HL-60/S4 (cell line): ENCODE results near the gene NPR3.

Experiments used
- in situ Hi-C: fragments of 300-500 bp; cut with MboI; formaldehyde crosslinking; loops from 2 replicates; pipeline ENCODE4 v1.14.3; 2022; ENCODE audit warnings: low sequenced_read_pairs

Gene NPR3

DNA sequence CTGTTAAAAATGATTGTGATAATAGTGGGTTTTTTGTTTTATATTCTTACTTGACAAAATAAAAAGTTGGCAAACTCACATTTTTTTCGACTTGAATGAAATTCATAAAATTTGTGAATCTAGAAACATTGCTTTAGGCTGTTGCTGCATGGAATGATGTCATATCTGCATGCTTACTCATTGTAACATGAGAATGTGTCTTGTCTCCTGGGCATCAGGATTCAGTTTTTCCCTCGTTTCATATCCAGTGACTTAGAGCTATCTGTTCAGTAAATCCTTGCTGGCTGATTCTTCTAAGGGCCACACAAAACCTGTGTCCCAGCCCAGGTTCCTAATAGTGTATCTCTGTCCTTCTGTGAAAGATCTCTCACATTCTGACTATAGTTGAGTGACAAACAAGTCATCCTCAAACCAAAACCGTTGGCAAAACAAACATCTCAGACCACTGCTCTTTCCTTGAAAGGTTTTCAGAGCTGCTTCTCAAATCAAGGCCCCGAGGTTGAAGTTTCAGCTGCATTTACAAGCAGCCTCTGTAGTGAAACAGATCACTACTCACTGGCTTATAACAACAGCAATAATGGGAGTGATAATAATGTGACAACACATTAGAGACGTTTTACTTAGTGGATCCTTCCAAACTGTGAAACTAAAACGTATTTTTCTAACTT lies 95.0 kb downstream of the NPR3 start:
- in situ Hi-C loops, result no loop called here

DNA sequence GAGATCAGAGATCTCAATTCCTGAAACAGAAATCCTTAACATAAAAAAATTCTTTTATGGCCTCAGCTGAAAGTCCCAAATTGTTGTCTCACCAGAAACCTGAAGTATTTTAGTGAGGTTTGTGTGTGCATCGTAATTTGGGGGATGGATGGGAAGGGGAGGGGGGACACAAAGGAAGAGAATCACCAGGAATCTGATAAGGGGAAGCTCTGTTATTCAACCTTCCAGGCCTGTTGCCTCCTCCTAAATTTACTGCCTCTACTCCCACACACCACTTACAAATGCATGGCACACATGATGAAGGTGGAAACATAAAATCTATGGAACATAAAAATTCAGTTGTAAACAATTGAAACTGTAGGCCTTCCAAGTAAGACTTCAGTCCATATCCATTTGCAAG lies 97.7 kb downstream of the NPR3 start:
- in situ Hi-C loops, result no loop called here

DNA sequence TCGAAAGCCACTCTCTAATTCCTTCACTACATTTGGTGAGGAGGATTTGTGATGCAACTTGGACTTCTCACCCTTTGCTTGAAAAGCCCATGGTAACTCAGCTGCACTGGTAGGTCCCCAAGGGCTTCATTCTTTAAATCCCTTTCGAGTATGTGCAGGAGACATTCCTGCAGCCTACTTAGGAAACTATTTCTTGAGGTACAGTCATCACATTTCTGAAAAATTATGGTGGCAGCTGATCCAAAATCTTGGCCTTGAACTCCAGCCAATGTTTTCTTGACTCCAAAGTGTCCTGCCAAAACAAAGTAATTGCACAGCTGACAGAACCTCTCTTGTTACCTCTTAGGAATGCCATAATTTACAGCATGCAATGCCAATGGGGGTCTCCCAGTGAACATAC lies 99.7 kb downstream of the NPR3 start:
- in situ Hi-C loops, result no loop called here

DNA sequence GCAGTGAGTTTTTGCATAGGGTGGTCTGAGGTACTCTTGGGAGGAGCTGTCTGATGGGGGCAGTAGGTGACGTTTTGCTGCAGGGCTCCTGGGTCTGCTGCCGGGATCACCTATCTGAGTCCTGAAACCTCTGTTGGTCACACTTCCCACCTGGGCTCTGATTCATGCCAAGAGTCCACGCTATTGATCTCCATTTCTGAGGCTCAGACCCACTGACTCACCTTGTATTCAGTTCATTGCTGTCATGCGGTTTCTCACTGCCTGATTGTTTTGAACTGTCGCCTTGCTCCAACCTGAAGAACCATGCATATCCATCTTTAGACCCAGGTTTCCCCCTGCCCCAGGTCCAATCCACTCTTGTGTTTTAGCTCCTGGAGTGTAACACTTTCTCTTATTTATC lies 101.3 kb downstream of the NPR3 start:
- in situ Hi-C loops, result no loop called here

DNA sequence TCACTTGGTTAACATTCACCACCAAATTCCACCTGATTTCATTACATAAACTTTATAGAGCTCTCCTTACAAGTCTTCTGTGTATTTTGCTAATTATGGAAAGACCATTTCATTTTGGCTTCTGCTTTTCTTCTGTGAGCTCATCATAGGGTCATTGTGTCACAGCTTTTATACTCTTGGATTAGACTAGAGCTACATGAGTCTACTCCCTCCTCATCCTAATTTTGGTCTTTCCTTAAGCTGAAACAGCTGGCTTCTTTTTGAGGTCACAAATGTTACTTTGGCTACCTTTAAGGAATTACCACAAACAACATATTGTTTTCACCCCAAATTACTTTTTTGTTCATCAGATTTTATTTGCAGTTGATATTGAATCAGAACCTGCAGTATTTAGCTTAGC lies 103.0 kb downstream of the NPR3 start:
- in situ Hi-C loops, result no loop called here

DNA sequence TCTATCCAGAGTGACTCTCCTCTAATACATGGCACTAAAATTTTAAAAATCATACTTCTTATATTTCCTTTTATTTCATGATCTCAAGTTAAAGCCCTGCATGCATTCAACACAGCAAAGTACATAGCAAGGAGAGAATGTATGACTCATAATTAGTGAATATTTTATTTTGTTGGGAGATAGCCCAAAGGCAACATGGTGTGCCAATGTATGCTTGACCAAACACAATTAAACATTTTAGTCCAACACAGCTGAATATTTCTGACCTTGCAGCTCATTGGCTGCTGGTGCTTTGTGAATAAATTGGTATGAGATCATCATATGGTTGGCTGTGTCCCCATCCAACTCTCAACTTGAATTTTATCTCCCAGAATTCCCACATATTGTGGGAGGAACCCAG lies 103.5 kb downstream of the NPR3 start:
- in situ Hi-C loops, result no loop called here

DNA sequence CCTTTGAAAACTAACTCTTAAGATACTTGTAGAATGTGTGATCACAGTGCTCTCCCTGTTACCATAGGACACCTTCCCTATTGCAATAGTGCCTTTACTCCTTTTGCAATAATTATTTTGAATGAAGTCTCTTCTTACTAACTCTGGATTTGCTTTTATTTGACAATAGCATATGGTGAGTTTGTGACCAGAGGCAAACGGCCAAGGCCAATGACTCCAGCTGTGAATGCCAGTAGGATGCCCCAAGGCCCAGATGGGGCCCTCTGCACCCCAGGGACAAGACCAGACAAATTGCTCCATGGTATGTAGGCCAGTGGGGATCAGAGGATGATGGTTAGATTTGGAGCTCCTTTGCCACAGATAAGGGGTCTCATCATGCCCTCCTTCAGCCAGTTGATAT lies 116.9 kb downstream of the NPR3 start:
- in situ Hi-C loops, result no loop called here

DNA sequence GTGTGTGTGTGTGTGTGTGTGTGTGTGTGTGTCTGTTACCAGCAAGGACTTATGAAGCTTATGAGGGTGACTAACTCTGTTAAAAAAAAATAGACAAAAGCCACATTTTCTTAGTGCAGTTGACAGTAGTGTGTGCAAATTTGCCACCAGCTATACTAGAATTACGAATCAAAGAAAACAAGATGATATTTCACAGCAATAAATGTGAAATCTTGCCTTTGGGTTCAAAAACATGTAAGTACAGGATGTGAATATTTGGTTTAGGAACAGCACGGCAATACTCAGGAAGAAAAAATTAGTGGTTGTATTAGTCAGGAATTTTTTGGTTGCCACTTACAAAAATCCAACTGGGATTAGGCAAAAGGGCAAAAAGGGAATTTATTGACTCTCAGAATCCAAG lies 117.4 kb downstream of the NPR3 start:
- in situ Hi-C loops, result no loop called here

DNA sequence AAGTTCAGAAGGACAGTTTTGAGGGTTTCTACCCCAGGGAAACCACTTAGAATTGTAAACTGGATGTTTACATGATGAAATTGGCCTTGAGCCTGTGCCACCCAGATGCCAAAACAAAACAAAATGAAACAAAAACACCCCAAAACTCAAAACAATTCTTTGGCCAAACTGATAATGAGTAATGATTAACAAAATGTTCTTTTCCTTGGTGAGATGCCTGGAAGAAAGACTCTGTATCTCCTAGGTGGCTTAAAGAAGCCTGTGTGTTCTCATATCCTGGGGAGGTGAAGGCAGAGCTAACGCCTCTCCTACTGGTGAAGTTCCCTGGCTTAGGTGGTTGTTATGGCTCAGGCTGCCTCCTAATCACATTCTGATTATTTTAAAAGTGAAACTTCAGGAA lies 120.5 kb downstream of the NPR3 start:
- in situ Hi-C loops, result no loop called here

DNA sequence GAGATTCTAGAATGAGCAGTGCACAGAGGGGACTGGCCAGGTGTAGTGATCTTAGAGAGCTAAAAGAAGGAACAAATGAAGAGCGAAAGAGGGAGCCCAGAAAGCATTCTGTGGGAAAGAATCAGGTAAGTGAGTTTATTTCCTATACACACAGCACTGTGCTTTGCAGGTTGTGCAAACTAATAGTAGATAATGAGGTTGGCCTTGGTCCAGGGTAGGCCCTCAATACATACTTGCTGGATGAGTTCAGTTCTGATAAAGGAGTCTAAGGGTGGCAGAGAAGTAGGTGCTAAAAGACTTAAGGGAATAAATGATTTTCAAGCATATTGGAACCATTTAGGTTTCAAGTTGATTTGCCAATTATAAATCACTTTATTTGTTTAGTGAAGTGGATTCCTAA lies 122.0 kb downstream of the NPR3 start:
- in situ Hi-C loops, result no loop called here

DNA sequence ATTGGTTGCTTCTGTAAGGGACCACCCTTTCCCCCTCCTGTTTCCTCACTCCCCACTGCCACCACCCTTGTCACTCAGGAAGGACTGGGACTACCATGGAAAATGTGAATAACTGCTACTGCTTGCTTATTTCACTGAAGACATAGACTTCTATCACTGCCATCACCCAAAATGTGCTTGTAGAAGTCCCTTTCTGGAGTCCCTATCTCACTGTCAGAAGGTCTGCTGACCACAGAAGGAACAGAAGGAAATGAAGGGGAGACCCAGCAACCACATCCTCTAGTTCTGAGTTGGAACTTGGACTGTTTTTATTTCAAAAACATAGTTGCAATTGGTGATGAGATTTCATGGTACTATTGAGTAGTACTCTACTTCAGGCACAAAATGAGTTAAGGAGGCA lies 122.5 kb downstream of the NPR3 start:
- in situ Hi-C loops, result no loop called here

DNA sequence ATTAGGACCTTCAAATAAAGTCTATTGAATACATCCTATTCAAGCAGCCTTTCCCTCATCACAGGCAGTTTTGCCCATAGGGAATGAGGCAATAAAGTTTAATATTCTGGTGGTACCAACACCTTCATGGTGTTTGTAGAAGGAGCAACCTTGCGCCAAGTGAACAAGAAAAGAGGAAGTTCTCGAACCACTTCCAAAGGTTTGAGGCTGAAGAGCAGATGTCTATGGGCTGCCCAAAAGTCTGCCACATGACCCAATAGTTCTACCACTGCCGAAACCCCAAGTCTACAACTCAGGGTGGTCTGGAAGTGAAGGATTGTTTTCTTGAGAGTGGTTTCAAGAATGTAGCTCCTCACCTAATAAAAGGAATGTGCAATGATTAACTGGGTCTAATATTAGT lies 123.1 kb downstream of the NPR3 start:
- in situ Hi-C loops, result no loop called here

DNA sequence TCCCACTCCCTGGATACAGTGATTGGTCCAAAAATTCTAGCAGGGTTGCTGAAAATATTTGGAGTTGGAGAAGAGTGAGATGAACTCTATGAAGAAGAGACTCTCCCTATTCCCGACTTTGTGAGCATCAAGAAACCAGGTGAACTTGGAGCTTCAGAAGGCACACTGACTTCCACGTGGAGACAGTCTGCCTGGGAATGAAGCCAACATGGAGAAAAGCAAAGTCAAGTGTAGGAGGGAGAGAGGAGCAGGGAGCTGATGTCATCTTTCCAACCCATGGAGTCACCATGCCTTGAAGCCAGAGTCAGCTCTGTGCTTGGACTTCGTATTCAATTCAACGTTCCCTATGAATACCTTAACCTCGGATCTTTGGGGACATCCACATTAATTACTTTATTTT lies 125.1 kb downstream of the NPR3 start:
- in situ Hi-C loops, result no loop called here

DNA sequence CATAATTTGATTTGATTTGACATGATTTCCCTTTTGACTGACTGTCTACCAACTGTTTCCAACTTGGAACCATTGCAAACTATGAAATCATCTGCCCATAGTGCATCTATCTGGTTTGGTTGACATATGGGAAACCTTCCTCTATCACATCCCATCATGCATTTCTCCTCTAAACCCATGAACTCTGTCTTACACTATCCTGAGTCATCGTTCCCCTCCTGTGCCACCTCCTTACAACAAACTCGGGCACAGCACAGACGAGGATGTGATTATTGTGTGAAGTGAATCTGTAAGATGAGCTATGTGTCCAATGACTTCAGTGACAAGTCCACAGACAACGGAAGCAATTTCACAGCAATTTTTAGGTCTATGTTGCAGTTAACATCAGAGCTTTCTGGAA lies 126.1 kb downstream of the NPR3 start:
- in situ Hi-C loops, result no loop called here

DNA sequence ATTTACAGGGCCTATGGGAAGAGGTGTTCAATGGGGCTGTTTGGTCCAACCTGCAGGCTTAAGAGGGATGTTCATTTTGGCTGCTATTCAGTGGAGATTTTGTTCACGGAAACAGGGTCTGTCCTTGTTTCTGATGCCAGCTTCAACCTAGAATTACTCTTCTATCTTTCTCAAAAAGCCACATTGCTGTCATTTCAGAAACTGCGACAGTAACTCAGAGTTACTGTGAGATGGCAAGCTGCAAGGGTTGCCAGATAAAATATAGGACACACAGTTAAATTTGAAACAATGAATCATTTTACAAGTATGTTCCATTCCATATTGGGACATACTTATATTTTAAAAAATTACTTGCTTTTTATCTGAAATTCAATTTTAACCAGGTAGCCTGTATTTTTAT lies 128.0 kb downstream of the NPR3 start:
- in situ Hi-C loops, result no loop called here

DNA sequence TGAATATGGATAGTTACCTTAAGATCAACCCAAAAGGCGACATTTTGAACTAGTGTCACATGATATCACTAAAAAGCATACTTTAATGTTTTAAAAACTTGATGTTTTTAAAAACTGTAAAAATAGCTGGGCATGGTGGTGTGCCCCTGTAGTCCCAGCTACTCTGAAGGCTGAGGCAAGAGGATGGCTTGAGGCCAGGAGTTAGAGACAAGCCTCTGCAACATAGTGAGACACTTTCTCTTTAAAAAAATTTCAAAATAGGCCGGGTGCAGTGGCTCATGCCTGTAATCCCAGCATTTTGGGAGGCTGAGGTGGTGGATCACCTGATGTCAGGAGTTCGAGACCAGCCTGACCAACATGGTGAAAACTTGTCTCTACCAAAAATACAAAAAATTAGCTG lies 129.5 kb downstream of the NPR3 start:
- in situ Hi-C loops, result no loop called here
